ENCODE data around the gene MMD.
"Not testable (repeated sequence)": the region's sequence is repeated elsewhere in the genome, so short reads cannot be mapped to it uniquely, and the experiment has no call there.

Gene MMD

GRCh38 chr17:55391764-55392467 is 29.7 kb downstream of the MMD start:
- ATAC-seq = no peak

GRCh38 chr17:55391244-55391757 is 30.3 kb downstream of the MMD start:
- no peak for ATAC-seq

GRCh38 chr17:55390364-55390977 is 31.2 kb downstream of the MMD start:
- ATAC-seq = no peak

GRCh38 chr17:55389715-55390114 is 31.9 kb downstream of the MMD start:
- not testable (repeated sequence) for ATAC-seq

- ATAC-seq = no peak
These were observed 32.8 kb downstream of the MMD start for GRCh38 chr17:55388842-55389241.

GRCh38 chr17:55386796-55387332 is 34.8 kb downstream of the MMD start:
- ATAC-seq = no peak

- no peak for ATAC-seq
These were observed 36.9 kb downstream of the MMD start for GRCh38 chr17:55384643-55385232.

GRCh38 chr17:55383771-55384642 is 37.6 kb downstream of the MMD start:
- no peak for ATAC-seq

GRCh38 chr17:55381017-55381770 is 40.4 kb downstream of the MMD start:
- ATAC-seq = no peak

- ATAC-seq = no peak
These were observed 43.9 kb downstream of the MMD start for GRCh38 chr17:55377671-55378275.

GRCh38 chr17:55368706-55369105 is 52.9 kb downstream of the MMD start:
- no peak for ATAC-seq

- no peak for ATAC-seq
These were observed 55.6 kb downstream of the MMD start for GRCh38 chr17:55366020-55366481.

- no peak for ATAC-seq
These were observed 58.6 kb downstream of the MMD start for GRCh38 chr17:55363033-55363432.

GRCh38 chr17:55360971-55361370 is 60.7 kb downstream of the MMD start:
- no peak for ATAC-seq

GRCh38 chr17:55356434-55357328 is 65.0 kb downstream of the MMD start:
- ATAC-seq = peak; percentile 84 to 87

- ATAC-seq = no peak
These were observed 66.7 kb downstream of the MMD start for GRCh38 chr17:55354941-55355340.

- ATAC-seq = no peak
These were observed 67.6 kb downstream of the MMD start for GRCh38 chr17:55354010-55354409.

GRCh38 chr17:55351226-55351625 is 70.4 kb downstream of the MMD start:
- no peak for ATAC-seq

GRCh38 chr17:55350825-55351205 is 70.8 kb downstream of the MMD start:
- ATAC-seq = no peak

GRCh38 chr17:55348749-55349354 is 72.8 kb downstream of the MMD start:
- no peak for ATAC-seq

Data from activated CD4-positive, CD25-positive, alpha-beta regulatory T cell treated with anti-CD3 and anti-CD28 coated beads, Interleukin-2, amount 50 U/mL, for 24 hours (primary cell).